ENCODE measurements around the gene HOXB9. TPM values are rescaled to one million over a fixed set of nuclear protein-coding genes. Genes with fewer than 3 reads are reported as not detected.

HOXB9 gene
- total and polyA plus RNA-seq, 2 experiments from 2014 or later = not detected

DNA sequence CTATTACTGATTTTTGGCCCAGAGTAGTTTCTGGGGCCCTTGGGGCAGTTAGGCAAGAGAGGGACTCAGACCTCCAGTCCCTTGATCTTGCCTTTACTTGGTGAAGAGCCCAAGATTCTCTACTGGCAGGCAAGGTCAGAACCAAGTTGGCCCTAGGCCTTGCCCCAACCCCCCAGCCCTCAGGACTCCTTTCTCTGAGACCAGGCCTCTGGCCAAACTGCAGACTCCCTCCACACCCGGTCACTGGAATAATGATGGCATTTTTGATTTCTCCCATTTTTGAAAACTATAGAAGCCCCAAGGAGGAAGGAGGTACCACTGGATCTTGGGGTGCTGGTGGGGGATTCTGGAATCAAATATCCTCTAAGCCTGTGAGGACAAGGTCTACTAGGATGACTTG lies 18.0 kb upstream of the HOXB9 start:
- no peak for DNase-seq (ENCODE audit: low spot score)
- no peaks in the 10 kb centered on the region for H3K79me2 ChIP-seq (replicated peaks; ENCODE audit: insufficient read depth)

DNA sequence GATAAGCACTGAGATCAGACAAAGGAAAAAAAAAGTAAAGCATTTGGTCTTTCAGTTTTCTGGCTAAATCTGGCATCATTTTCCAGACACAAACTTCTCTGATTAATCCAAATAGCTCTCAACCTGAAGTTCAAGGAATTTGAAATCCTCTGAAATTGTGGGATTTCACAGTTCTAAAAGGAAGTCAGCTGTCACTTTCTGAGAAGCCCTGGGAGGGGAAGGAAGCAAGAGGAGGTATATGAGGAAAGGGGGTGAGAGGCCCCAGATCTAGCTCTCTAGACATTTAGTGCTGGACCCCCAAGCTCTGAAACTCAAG lies 17.5 kb upstream of the HOXB9 start:
- Histone ChIP-seq H3F3A (replicated peaks; ENCODE audit: low read depth) (peaks cover 66% of the 10 kb centered on the region), H3K4me2 (no peak overlapping the region), H3K4me3 (no peak overlapping the region), H2AFZ (no peak overlapping the region), H3K27ac (ENCODE audit: low read depth) (no peak overlapping the region), H3K36me3 (ENCODE audit: insufficient read depth) (no peaks in the 10 kb centered on the region; the same call in 1 of the 2 replicates), H3K79me2 (replicated peaks; ENCODE audit: insufficient read depth) (no peaks in the 10 kb centered on the region), H3K4me1 (ENCODE audit: insufficient read depth) (peaks cover 25% of the 10 kb centered on the region), H3K27me3 (ENCODE audit: insufficient read depth) (peaks cover 100% of the 10 kb centered on the region), H4K20me1 (replicated peaks; ENCODE audit: insufficient read depth) (peaks cover 41% of the 10 kb centered on the region), H3K9me2 (ENCODE audit: insufficient read depth) (no peaks in the 10 kb centered on the region)
- TF ChIP-seq EZH2phosphoT487 (IDR thresholded peaks at IDR 0.05; ENCODE audit: unreplicated experiment) (no peak), EZH2 (IDR thresholded peaks at IDR 0.05; ENCODE audit: low read depth, unreplicated experiment) (peak; percentile 81)
- TF ChIP-seq, protein P1, sequence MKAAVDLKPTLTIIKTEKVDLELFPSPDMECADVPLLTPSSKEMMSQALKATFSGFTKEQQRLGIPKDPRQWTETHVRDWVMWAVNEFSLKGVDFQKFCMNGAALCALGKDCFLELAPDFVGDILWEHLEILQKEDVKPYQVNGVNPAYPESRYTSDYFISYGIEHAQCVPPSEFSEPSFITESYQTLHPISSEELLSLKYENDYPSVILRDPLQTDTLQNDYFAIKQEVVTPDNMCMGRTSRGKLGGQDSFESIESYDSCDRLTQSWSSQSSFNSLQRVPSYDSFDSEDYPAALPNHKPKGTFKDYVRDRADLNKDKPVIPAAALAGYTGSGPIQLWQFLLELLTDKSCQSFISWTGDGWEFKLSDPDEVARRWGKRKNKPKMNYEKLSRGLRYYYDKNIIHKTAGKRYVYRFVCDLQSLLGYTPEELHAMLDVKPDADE (IDR thresholded peaks at IDR 0.05) = no peak
- H3K4me1 Mint-ChIP-seq = peaks cover 22% of the 10 kb centered on the region
- no peak for ATAC-seq
- DNase-seq (ENCODE audit: low spot score) = no peak
- no peak overlapping the region for H3K27ac Mint-ChIP-seq
- H3K4me3 Mint-ChIP-seq = no peak overlapping the region
- H3K36me3 Mint-ChIP-seq (ENCODE audit: low read depth) = no peaks in the 10 kb centered on the region; the same call in 2 of the 3 replicates
- no peaks in the 10 kb centered on the region; the same call in 2 of the 3 replicates for H3K9me3 Mint-ChIP-seq
- peaks cover 100% of the 10 kb centered on the region for H3K27me3 Mint-ChIP-seq (ENCODE audit: insufficient read depth, low read depth, poor library complexity)

More for the DNA sequence above, 18.0 kb upstream of the HOXB9 start:
- no peak for ATAC-seq
- H3K36me3 Mint-ChIP-seq (ENCODE audit: low read depth) = no peaks in the 10 kb centered on the region; the same call in 2 of the 3 replicates
- H3K9me3 Mint-ChIP-seq = no peaks in the 10 kb centered on the region; the same call in 2 of the 3 replicates
- Histone ChIP-seq H3F3A (replicated peaks; ENCODE audit: low read depth) (peaks cover 66% of the 10 kb centered on the region), H3K4me2 (no peak overlapping the region), H3K4me1 (ENCODE audit: insufficient read depth) (peaks cover 25% of the 10 kb centered on the region), H4K20me1 (replicated peaks; ENCODE audit: insufficient read depth) (peaks cover 41% of the 10 kb centered on the region), H2AFZ (no peak overlapping the region), H3K27ac (ENCODE audit: low read depth) (no peak overlapping the region), H3K36me3 (ENCODE audit: insufficient read depth) (no peaks in the 10 kb centered on the region; the same call in 1 of the 2 replicates), H3K27me3 (ENCODE audit: insufficient read depth) (peaks cover 100% of the 10 kb centered on the region), H3K4me3 (no peak overlapping the region), H3K9me2 (ENCODE audit: insufficient read depth) (no peaks in the 10 kb centered on the region)
- peaks cover 22% of the 10 kb centered on the region for H3K4me1 Mint-ChIP-seq
- H3K27ac Mint-ChIP-seq = no peak overlapping the region
- TF ChIP-seq EZH2 (IDR thresholded peaks at IDR 0.05; ENCODE audit: low read depth, unreplicated experiment) = peak; percentile 27
- TF ChIP-seq, protein P2, sequence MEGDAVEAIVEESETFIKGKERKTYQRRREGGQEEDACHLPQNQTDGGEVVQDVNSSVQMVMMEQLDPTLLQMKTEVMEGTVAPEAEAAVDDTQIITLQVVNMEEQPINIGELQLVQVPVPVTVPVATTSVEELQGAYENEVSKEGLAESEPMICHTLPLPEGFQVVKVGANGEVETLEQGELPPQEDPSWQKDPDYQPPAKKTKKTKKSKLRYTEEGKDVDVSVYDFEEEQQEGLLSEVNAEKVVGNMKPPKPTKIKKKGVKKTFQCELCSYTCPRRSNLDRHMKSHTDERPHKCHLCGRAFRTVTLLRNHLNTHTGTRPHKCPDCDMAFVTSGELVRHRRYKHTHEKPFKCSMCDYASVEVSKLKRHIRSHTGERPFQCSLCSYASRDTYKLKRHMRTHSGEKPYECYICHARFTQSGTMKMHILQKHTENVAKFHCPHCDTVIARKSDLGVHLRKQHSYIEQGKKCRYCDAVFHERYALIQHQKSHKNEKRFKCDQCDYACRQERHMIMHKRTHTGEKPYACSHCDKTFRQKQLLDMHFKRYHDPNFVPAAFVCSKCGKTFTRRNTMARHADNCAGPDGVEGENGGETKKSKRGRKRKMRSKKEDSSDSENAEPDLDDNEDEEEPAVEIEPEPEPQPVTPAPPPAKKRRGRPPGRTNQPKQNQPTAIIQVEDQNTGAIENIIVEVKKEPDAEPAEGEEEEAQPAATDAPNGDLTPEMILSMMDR (conservative IDR thresholded peaks at IDR 0.05; ENCODE audit: low read depth in 2 of 2) = no peak
- peaks cover 100% of the 10 kb centered on the region for H3K27me3 Mint-ChIP-seq (ENCODE audit: insufficient read depth, low read depth, poor library complexity)
- H3K4me3 Mint-ChIP-seq = no peak overlapping the region

DNA sequence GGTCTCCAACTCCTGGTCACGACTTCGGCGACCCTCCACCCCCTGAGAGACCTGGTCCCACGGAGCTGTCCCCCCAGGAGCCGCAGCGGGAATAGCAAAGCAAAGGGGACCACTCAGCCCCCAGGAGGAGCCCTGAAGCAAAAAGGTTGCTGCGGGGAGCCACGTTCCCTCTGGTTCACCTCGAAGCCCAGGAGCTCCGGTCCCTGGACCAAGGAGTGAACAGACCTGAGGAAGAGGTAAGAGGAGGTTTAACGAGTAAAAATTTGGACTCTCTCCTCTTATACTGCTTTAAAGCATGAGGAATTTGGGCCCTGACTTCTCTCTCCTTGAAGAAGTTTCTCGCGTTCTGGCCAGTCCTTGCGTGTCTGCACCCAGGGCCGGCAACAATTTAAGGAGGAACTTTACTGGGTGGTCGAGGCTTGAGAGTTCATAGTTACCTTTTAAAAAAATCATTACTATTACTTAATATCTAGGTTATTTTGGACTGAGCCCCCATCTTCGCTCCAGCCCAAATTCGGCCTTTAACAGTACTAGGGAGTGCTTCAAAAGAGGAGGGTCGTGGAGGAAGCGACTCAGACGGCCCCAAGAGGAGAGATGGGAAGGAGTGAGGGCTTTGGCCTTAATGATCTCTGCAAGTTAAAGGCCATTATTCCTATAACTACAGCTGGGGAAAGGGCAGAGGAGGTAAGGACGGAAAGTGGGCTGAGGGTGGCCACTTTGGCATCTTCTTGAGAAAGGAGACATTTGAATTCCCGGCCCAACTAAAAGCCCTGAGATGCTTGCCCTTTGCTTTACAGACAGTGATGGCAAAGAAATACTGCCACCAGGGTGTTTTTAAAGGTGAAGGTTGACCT lies 16.9 kb upstream of the HOXB9 start:
- H3K79me2 ChIP-seq (replicated peaks; ENCODE audit: insufficient read depth) = no peaks in the 10 kb centered on the region
- no peaks in the 10 kb centered on the region for H3K9me2 ChIP-seq (ENCODE audit: insufficient read depth)
- H3K36me3 ChIP-seq (ENCODE audit: insufficient read depth) = no peaks in the 10 kb centered on the region; the same call in 1 of the 2 replicates
- ATAC-seq (no peak), DNase-seq (ENCODE audit: low spot score) (peak; percentile 29)
- H3K4me3 Mint-ChIP-seq = no peak overlapping the region; the same call in 2 of the 3 replicates
- no peak overlapping the region for H3K27ac ChIP-seq (ENCODE audit: low read depth)
- no peak overlapping the region for H2AFZ ChIP-seq
- peak overlapping the region; percentile 67 for H3K4me2 ChIP-seq
- peaks cover 60% of the 10 kb centered on the region for H3F3A ChIP-seq (replicated peaks; ENCODE audit: low read depth)
- peaks cover 100% of the 10 kb centered on the region for H3K27me3 ChIP-seq (ENCODE audit: insufficient read depth)
- no peaks in the 10 kb centered on the region; the same call in 2 of the 3 replicates for H3K9me3 Mint-ChIP-seq
- H4K20me1 ChIP-seq (replicated peaks; ENCODE audit: insufficient read depth) = peaks cover 46% of the 10 kb centered on the region
- H3K4me3 ChIP-seq = peak overlapping the region; percentile 41; the same call in 1 of the 2 replicates
- H3K4me1 Mint-ChIP-seq = peaks cover 22% of the 10 kb centered on the region
- peaks cover 25% of the 10 kb centered on the region for H3K4me1 ChIP-seq (ENCODE audit: insufficient read depth)
- H3K27ac Mint-ChIP-seq = no peak overlapping the region
- H3K36me3 Mint-ChIP-seq (ENCODE audit: low read depth) = no peaks in the 10 kb centered on the region; the same call in 2 of the 3 replicates
- H3K27me3 Mint-ChIP-seq (ENCODE audit: insufficient read depth, low read depth, poor library complexity) = peaks cover 100% of the 10 kb centered on the region
- TF ChIP-seq JUNB (IDR thresholded peaks at IDR 0.05; ENCODE audit: unreplicated experiment) (no peak), NANOG (IDR thresholded peaks at IDR 0.05; ENCODE audit: borderline replicate concordance) (no peak)
